Central memory CD8-positive, alpha-beta T cell (primary cell): ENCODE data around the gene OPRD1.
"Not testable (repeated sequence)": the region's sequence is repeated elsewhere in the genome, so short reads cannot be mapped to it uniquely, and the experiment has no call there.

ENCODE experiments used
- ATAC-seq: fragments of 150-1000 bp; cut with Tn5 transposase; replicated peaks from 2 replicates; pipeline ENCODE4 v1.10.0; 2022; ENCODE audit warnings: mild to moderate bottlenecking, moderate FRiP score, moderate number of reproducible peaks; ENCODE audit not compliant: poor library complexity, severe bottlenecking; ENCODE audit errors: extremely low read depth
- DNase-seq, 2 donors: peaks; one replicate each; pipeline ENCODE4 v3.0.0; 2021; ENCODE audit warnings: low spot score in 2 of 2
- H3K27ac Mint-ChIP-seq: one replicate; pipeline ENCODE4 v1.8.0; 2022; ENCODE audit warnings: low read depth, mild to moderate bottlenecking, moderate library complexity, mixed read lengths
- H3K27me3 Mint-ChIP-seq: one replicate; pipeline ENCODE4 v1.8.0; 2022; ENCODE audit warnings: mixed read lengths
- H3K36me3 Mint-ChIP-seq: one replicate; pipeline ENCODE4 v1.8.0; 2022; ENCODE audit warnings: mild to moderate bottlenecking, moderate library complexity, mixed read lengths; ENCODE audit not compliant: insufficient read depth
- H3K4me1 Mint-ChIP-seq: one replicate; pipeline ENCODE4 v1.8.0; 2022; ENCODE audit warnings: mixed read lengths
- H3K4me3 Mint-ChIP-seq: one replicate; pipeline ENCODE4 v1.8.0; 2022; ENCODE audit warnings: mild to moderate bottlenecking, moderate library complexity, mixed read lengths
- H3K9me3 Mint-ChIP-seq: one replicate; pipeline ENCODE4 v1.8.0; 2022; ENCODE audit warnings: mixed read lengths

OPRD1 gene

GRCh38 chr1:28789412-28789811, 22.6 kb upstream of the OPRD1 start:
- Mint-ChIP-seq H3K9me3 (no peaks in the 10 kb centered on the region), H3K36me3 (peaks cover 3% of the 10 kb centered on the region), H3K27ac (no peak overlapping the region), H3K27me3 (peaks cover 36% of the 10 kb centered on the region), H3K4me3 (no peak overlapping the region), H3K4me1 (peaks cover 11% of the 10 kb centered on the region)
- ATAC-seq (no peak), DNase-seq (no peak)

- Mint-ChIP-seq H3K4me1 (peaks cover 11% of the 10 kb centered on the region), H3K27ac (no peak overlapping the region), H3K36me3 (peaks cover 3% of the 10 kb centered on the region), H3K27me3 (peaks cover 37% of the 10 kb centered on the region), H3K4me3 (no peak overlapping the region), H3K9me3 (no peaks in the 10 kb centered on the region)
- ATAC-seq (no peak), DNase-seq (no peak)
These were observed 22.2 kb upstream of the OPRD1 start for GRCh38 chr1:28789816-28790215.

GRCh38 chr1:28790377-28791035, 21.5 kb upstream of the OPRD1 start:
- Mint-ChIP-seq H3K27me3 (peaks cover 37% of the 10 kb centered on the region), H3K27ac (no peak overlapping the region), H3K36me3 (no peaks in the 10 kb centered on the region), H3K4me1 (peaks cover 4% of the 10 kb centered on the region), H3K4me3 (no peak overlapping the region), H3K9me3 (no peaks in the 10 kb centered on the region)
- no peak for DNase-seq
- ATAC-seq, result no peak

GRCh38 chr1:28791929-28792328, 20.0 kb upstream of the OPRD1 start:
- H3K4me1 Mint-ChIP-seq, H3K27ac Mint-ChIP-seq, H3K36me3 Mint-ChIP-seq, DNase-seq, H3K4me3 Mint-ChIP-seq, ATAC-seq, H3K9me3 Mint-ChIP-seq: not testable (repeated sequence)
- peaks cover 37% of the 10 kb centered on the region for H3K27me3 Mint-ChIP-seq

- no peaks in the 10 kb centered on the region for H3K4me1 Mint-ChIP-seq
- no peak overlapping the region for H3K4me3 Mint-ChIP-seq
- H3K9me3 Mint-ChIP-seq, result no peaks in the 10 kb centered on the region
- peaks cover 1% of the 10 kb centered on the region for H3K36me3 Mint-ChIP-seq
- ATAC-seq (no peak), DNase-seq (no peak)
- H3K27me3 Mint-ChIP-seq, result peaks cover 37% of the 10 kb centered on the region
- H3K27ac Mint-ChIP-seq, result no peak overlapping the region
These were observed 19.3 kb upstream of the OPRD1 start for GRCh38 chr1:28792644-28793121.

- H3K4me3 Mint-ChIP-seq, DNase-seq, H3K36me3 Mint-ChIP-seq, H3K4me1 Mint-ChIP-seq, H3K9me3 Mint-ChIP-seq, H3K27ac Mint-ChIP-seq, ATAC-seq: not testable (repeated sequence)
- H3K27me3 Mint-ChIP-seq, result peaks cover 25% of the 10 kb centered on the region
These were observed 17.4 kb upstream of the OPRD1 start for GRCh38 chr1:28794582-28794981.

GRCh38 chr1:28796352-28797211, 15.4 kb upstream of the OPRD1 start:
- peaks cover 2% of the 10 kb centered on the region for H3K36me3 Mint-ChIP-seq
- DNase-seq, result no peak
- H3K4me1 Mint-ChIP-seq, result no peaks in the 10 kb centered on the region
- H3K27me3 Mint-ChIP-seq, result peaks cover 19% of the 10 kb centered on the region
- H3K27ac Mint-ChIP-seq, result no peak overlapping the region
- H3K4me3 Mint-ChIP-seq, result no peak overlapping the region
- no peaks in the 10 kb centered on the region for H3K9me3 Mint-ChIP-seq
- ATAC-seq, result no peak

- Mint-ChIP-seq H3K27ac (no peak overlapping the region), H3K36me3 (peaks cover 2% of the 10 kb centered on the region), H3K4me3 (no peak overlapping the region), H3K9me3 (no peaks in the 10 kb centered on the region), H3K4me1 (no peaks in the 10 kb centered on the region), H3K27me3 (peaks cover under 1% of the 10 kb centered on the region)
- DNase-seq (no peak), ATAC-seq (no peak)
These were observed 11.6 kb upstream of the OPRD1 start for GRCh38 chr1:28800324-28800723.

GRCh38 chr1:28801461-28801860, 10.5 kb upstream of the OPRD1 start:
- no peak for DNase-seq
- Mint-ChIP-seq H3K27ac (no peak overlapping the region), H3K4me3 (no peak overlapping the region), H3K27me3 (peaks cover 12% of the 10 kb centered on the region), H3K9me3 (no peaks in the 10 kb centered on the region), H3K4me1 (no peaks in the 10 kb centered on the region), H3K36me3 (peaks cover 2% of the 10 kb centered on the region)
- no peak for ATAC-seq

GRCh38 chr1:28803051-28803450, 8.9 kb upstream of the OPRD1 start:
- Mint-ChIP-seq H3K4me1 (no peaks in the 10 kb centered on the region), H3K36me3 (no peaks in the 10 kb centered on the region), H3K27me3 (peaks cover 17% of the 10 kb centered on the region), H3K4me3 (no peak overlapping the region), H3K9me3 (no peaks in the 10 kb centered on the region), H3K27ac (no peak overlapping the region)
- no peak for DNase-seq
- no peak for ATAC-seq

GRCh38 chr1:28803662-28804061, 8.3 kb upstream of the OPRD1 start:
- ATAC-seq (no peak), DNase-seq (no peak)
- Mint-ChIP-seq H3K4me1 (no peaks in the 10 kb centered on the region), H3K36me3 (no peaks in the 10 kb centered on the region), H3K27me3 (peaks cover 17% of the 10 kb centered on the region), H3K4me3 (no peak overlapping the region), H3K9me3 (no peaks in the 10 kb centered on the region), H3K27ac (no peak overlapping the region)

GRCh38 chr1:28804071-28804470, 7.9 kb upstream of the OPRD1 start:
- Mint-ChIP-seq H3K36me3 (no peaks in the 10 kb centered on the region), H3K9me3 (no peaks in the 10 kb centered on the region), H3K4me1 (no peaks in the 10 kb centered on the region), H3K27me3 (peaks cover 17% of the 10 kb centered on the region), H3K27ac (no peak overlapping the region), H3K4me3 (no peak overlapping the region)
- ATAC-seq (no peak), DNase-seq (no peak)

GRCh38 chr1:28807046-28807445, 4.9 kb upstream of the OPRD1 start:
- Mint-ChIP-seq H3K36me3 (no peaks in the 10 kb centered on the region), H3K4me3 (no peak overlapping the region), H3K9me3 (no peaks in the 10 kb centered on the region), H3K27ac (no peak overlapping the region), H3K4me1 (no peaks in the 10 kb centered on the region), H3K27me3 (peaks cover 40% of the 10 kb centered on the region)
- ATAC-seq (no peak), DNase-seq (no peak)
